Measurements from ENCODE around the gene MTHFD1L.

GRCh38 chr6:151016107-151016506, 150.6 kb downstream of the MTHFD1L start:
- no peak for TF ChIP-seq ELK1 (IDR thresholded peaks at IDR 0.05; ENCODE audit: low read depth, low read length)
- no peak for TF ChIP-seq CTCF (IDR thresholded peaks at IDR 0.05)
- no peak for TF ChIP-seq POLR2A (IDR thresholded peaks at IDR 0.05; ENCODE audit: low read length)
- TF ChIP-seq, protein P1, sequence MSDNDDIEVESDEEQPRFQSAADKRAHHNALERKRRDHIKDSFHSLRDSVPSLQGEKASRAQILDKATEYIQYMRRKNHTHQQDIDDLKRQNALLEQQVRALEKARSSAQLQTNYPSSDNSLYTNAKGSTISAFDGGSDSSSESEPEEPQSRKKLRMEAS (IDR thresholded peaks at IDR 0.05), result no peak
- TF ChIP-seq MYC (IDR thresholded peaks at IDR 0.05; ENCODE audit: borderline replicate concordance, low read length), result no peak
- TF ChIP-seq RARB (CRISPR knock-in tag; IDR thresholded peaks at IDR 0.05), result no peak
- TF ChIP-seq ESRRA (IDR thresholded peaks at IDR 0.05; ENCODE audit: borderline replicate concordance, low read length), result no peak
- TF ChIP-seq RFX5 (IDR thresholded peaks at IDR 0.05), result no peak
